Activated CD4-positive, alpha-beta T cell treated with anti-CD3 and anti-CD28 coated beads, Interleukin-2, Interleukin-6, amounts not matched to agents 100 ng/mL and 50 ng/mL, durations not matched to agents 16 hours and 8 hours (primary cell): ENCODE measurements around the gene TESPA1.
"Not testable (repeated sequence)": the region's sequence is repeated elsewhere in the genome, so short reads cannot be mapped to it uniquely, and the experiment has no call there.

ENCODE experiments used
- DNase-seq: peaks from one replicate; pipeline ENCODE4 v3.0.0-alpha.2; 2020

TESPA1 gene

GRCh38 chr12:54945082-54945481, 39.5 kb downstream of the TESPA1 start:
- DNase-seq = no peak

GRCh38 chr12:54943292-54943691, 41.3 kb downstream of the TESPA1 start:
- DNase-seq = not testable (repeated sequence)

- no peak for DNase-seq
These were observed 42.9 kb downstream of the TESPA1 start for GRCh38 chr12:54941659-54942058.

- DNase-seq = no peak
These were observed 43.7 kb downstream of the TESPA1 start for GRCh38 chr12:54940727-54941315.

GRCh38 chr12:54937929-54938328, 46.6 kb downstream of the TESPA1 start:
- DNase-seq = no peak

- no peak for DNase-seq
These were observed 47.2 kb downstream of the TESPA1 start for GRCh38 chr12:54937376-54937775.

GRCh38 chr12:54936736-54937135, 47.8 kb downstream of the TESPA1 start:
- DNase-seq = no peak

GRCh38 chr12:54935235-54935951, 49.2 kb downstream of the TESPA1 start:
- peak; percentile 87 for DNase-seq

- no peak for DNase-seq
These were observed 50.1 kb downstream of the TESPA1 start for GRCh38 chr12:54934419-54934818.

- peak; percentile 66 for DNase-seq
These were observed 51.2 kb downstream of the TESPA1 start for GRCh38 chr12:54933376-54933775.

GRCh38 chr12:54932691-54933090, 51.9 kb downstream of the TESPA1 start:
- DNase-seq = no peak

GRCh38 chr12:54932038-54932437, 52.5 kb downstream of the TESPA1 start:
- DNase-seq = no peak

- DNase-seq = no peak
These were observed 54.6 kb downstream of the TESPA1 start for GRCh38 chr12:54929998-54930397.

- no peak for DNase-seq
These were observed 58.3 kb downstream of the TESPA1 start for GRCh38 chr12:54926246-54926645.

- no peak for DNase-seq
These were observed 59.4 kb downstream of the TESPA1 start for GRCh38 chr12:54924972-54925707.

- DNase-seq = no peak
These were observed 67.5 kb downstream of the TESPA1 start for GRCh38 chr12:54917001-54917488.
